Thyroid gland (tissue), 4 donors: ENCODE measurements around the gene NCBP2L. TPM values are rescaled to one million over a fixed set of nuclear protein-coding genes. Genes with fewer than 3 reads are reported as not detected.

ENCODE experiments used
- DNase-seq, 2 donors: peaks; one replicate each; pipeline ENCODE4 v3.0.0-alpha.2; 2019
- H3K27ac ChIP-seq, 3 donors: fragments of 200-600 bp; sonication (generic); 1 replicate in 2 of 3; 2 replicates in 1 of 3; pipeline ENCODE4 v1.5.1; 2016 to 2019; ENCODE audit warnings: mild to moderate bottlenecking in 1 of 3, moderate library complexity in 1 of 3
- H3K27me3 ChIP-seq: fragments of 200-600 bp; sonication (generic); one replicate; pipeline ENCODE4 v1.5.1; 2019
- H3K36me3 ChIP-seq, 2 donors: fragments of 200-600 bp; sonication (generic); one replicate each; pipeline ENCODE4 v1.5.1; 2016 to 2019
- H3K4me1 ChIP-seq, 2 donors: fragments of 200-600 bp; sonication (generic); one replicate each; pipeline ENCODE4 v1.5.1; 2017 to 2019
- H3K4me3 ChIP-seq, 3 donors: fragments of 200-600 bp; sonication (generic); replicated peaks in 1 of 3; 1 replicate in 2 of 3; 2 replicates in 1 of 3; pipeline ENCODE4 v1.5.1; 2016; ENCODE audit warnings: mild to moderate bottlenecking in 1 of 3
- H3K9me3 ChIP-seq: fragments of 200-600 bp; sonication (generic); one replicate; pipeline ENCODE4 v1.5.1; 2017
- POLR2A ChIP-seq, 2 donors: fragments of 450-650 bp; IDR thresholded peaks; one replicate each; pipeline ENCODE4 v1.6.1; 2017; ENCODE audit warnings: antibody characterized with exemption in 2 of 2, mild to moderate bottlenecking in 2 of 2, moderate library complexity in 1 of 2
- WGBS, 2 donors: methylation state at CpG; one replicate each; pipeline ENCODE4 v1.1.5; 2017; 5-methylcytosine and 5-hydroxymethylcytosine counted together
- intact Hi-C: fragments of 100-400 bp; cut with DNase I; formaldehyde crosslinking; loops from one replicate; pipeline ENCODE4 v1.15.1; 2023
- total RNA-seq, 4 donors: library from RNA; depleted of rRNA; stranded (reverse); fragments of >200 nt; gene quantifications; one replicate each; pipeline ENCODE4 v1.2.3, GENCODE V29; 2016
- TF ChIP-seq, protein P1 (sequence below), 6 experiments: fragments of 200-600 bp in 3 of 6; fragments of 450-650 bp in 3 of 6; sonication (generic) in 3 of 6; IDR thresholded peaks; one replicate each; pipeline ENCODE4 v1.5.1; 2016 to 2019; ENCODE audit warnings: antibody characterized with exemption in 6 of 6, mild to moderate bottlenecking in 2 of 6, inconsistent platforms in 1 of 6, moderate library complexity in 1 of 6

NCBP2L gene
- not detected for total RNA-seq

- DNase-seq = no peak
- no peak for TF ChIP-seq POLR2A (IDR thresholded peaks at IDR 0.05)
- TF ChIP-seq, protein P1, sequence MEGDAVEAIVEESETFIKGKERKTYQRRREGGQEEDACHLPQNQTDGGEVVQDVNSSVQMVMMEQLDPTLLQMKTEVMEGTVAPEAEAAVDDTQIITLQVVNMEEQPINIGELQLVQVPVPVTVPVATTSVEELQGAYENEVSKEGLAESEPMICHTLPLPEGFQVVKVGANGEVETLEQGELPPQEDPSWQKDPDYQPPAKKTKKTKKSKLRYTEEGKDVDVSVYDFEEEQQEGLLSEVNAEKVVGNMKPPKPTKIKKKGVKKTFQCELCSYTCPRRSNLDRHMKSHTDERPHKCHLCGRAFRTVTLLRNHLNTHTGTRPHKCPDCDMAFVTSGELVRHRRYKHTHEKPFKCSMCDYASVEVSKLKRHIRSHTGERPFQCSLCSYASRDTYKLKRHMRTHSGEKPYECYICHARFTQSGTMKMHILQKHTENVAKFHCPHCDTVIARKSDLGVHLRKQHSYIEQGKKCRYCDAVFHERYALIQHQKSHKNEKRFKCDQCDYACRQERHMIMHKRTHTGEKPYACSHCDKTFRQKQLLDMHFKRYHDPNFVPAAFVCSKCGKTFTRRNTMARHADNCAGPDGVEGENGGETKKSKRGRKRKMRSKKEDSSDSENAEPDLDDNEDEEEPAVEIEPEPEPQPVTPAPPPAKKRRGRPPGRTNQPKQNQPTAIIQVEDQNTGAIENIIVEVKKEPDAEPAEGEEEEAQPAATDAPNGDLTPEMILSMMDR (IDR thresholded peaks at IDR 0.05) = no peak
- H3K9me3 ChIP-seq = no peaks in the 10 kb centered on the region
- peak within 1 kb of the TSS in 1 of 3 donors; percentile 38 for H3K4me3 ChIP-seq
- 58 to 70% methylated on average over 3 to 6 of the region's 6 CpGs for WGBS, 2 donors
- peaks cover 0 to 9% of the 10 kb centered on the region in 2 donors for H3K4me1 ChIP-seq
- peak within 1 kb of the TSS; percentile 30 to 90 (median 76) for H3K27ac ChIP-seq
- intact Hi-C loops = loop anchor here (5.0 kb wide), 1 partner anchor 115 kb away; no protein-coding TSS in a partner anchor
- H3K27me3 ChIP-seq = no peaks in the 10 kb centered on the region
- H3K36me3 ChIP-seq = no peaks in the 10 kb centered on the region
Observed at GRCh38 chrX:107777536-107777832, at the start of gene NCBP2L. NCBP2L (plus strand) TSS chrX:107777733; CDS start chrX:107794221, 16,488 bp downstream.

- Histone ChIP-seq H3K4me1 (peaks cover 64 to 91% of the 10 kb centered on the region in 2 donors), H3K36me3 (no peaks in the 10 kb centered on the region), H3K9me3 (no peaks in the 10 kb centered on the region), H3K27me3 (no peaks in the 10 kb centered on the region), H3K4me3 (no peak overlapping the region), H3K27ac (peak overlapping the region; percentile 75 to 83 (median 82))
- WGBS, 2 donors = 76 to 81% methylated on average over 4 of the region's 4 CpGs
- intact Hi-C loops = loop anchor here (5.0 kb wide), 1 partner anchor 44 kb away; no protein-coding TSS in a partner anchor
- no peak for DNase-seq
- TF ChIP-seq, protein P1 (IDR thresholded peaks at IDR 0.05) = no peak
- TF ChIP-seq POLR2A (IDR thresholded peaks at IDR 0.05) = no peak
Observed at GRCh38 chrX:107728371-107729099, 49.0 kb upstream of the NCBP2L start.

GRCh38 chrX:107729558-107730297 lies 47.8 kb upstream of the NCBP2L start:
- Histone ChIP-seq H3K27ac (peak overlapping the region; percentile 75 to 83 (median 82)), H3K36me3 (no peaks in the 10 kb centered on the region), H3K9me3 (no peaks in the 10 kb centered on the region), H3K4me3 (no peak overlapping the region), H3K4me1 (peaks cover 66 to 86% of the 10 kb centered on the region in 2 donors), H3K27me3 (no peaks in the 10 kb centered on the region)
- TF ChIP-seq POLR2A (IDR thresholded peaks at IDR 0.05) = peak in 1 of 2 donors; percentile 36
- TF ChIP-seq, protein P1 (IDR thresholded peaks at IDR 0.05) = no peak
- DNase-seq = peak; percentile 86 to 88
- WGBS, 2 donors = 42 to 52% methylated on average over 7 of the region's 8 CpGs
- intact Hi-C loops = loop anchor here (5.0 kb wide), 1 partner anchor 43 kb away; no protein-coding TSS in a partner anchor

DNA sequence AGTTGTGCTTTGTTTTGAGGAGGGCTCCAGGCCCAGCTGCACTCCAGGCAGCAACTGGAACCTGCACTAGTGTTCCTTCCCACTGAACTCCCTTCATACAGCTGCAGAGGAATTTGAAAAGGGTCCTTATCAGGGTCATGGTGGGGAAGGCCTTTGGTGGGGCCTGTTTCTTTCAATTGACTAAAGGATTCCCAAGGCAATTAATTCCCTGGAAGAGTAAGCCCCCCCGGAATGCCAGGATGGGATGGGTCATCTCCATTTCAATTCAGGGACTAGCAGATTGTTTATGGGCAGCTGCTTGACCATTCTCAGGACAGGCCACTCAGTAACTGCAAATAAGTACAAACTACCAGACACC lies 47.3 kb upstream of the NCBP2L start:
- peak in 1 of 2 donors; percentile 14 for TF ChIP-seq POLR2A (IDR thresholded peaks at IDR 0.05)
- TF ChIP-seq, protein P1 (IDR thresholded peaks at IDR 0.05) = no peak
- DNase-seq = peak; percentile 46 to 55
- Histone ChIP-seq H3K9me3 (no peaks in the 10 kb centered on the region), H3K4me1 (peaks cover 61 to 80% of the 10 kb centered on the region in 2 donors), H3K27ac (peak overlapping the region; percentile 75 to 83 (median 82)), H3K4me3 (no peak overlapping the region), H3K27me3 (no peaks in the 10 kb centered on the region), H3K36me3 (no peaks in the 10 kb centered on the region)
- WGBS, 2 donors = 0 to 11% methylated on average over 1 of the region's 1 CpG
- intact Hi-C loops = no loop called here
